Measurements from ENCODE around the gene DHFR. TPM values are rescaled to one million over a fixed set of nuclear protein-coding genes. Genes with fewer than 3 reads are reported as not detected.
"Not testable (repeated sequence)": the region's sequence is repeated elsewhere in the genome, so short reads cannot be mapped to it uniquely, and the experiment has no call there.

Gene DHFR
- total RNA-seq, 4 donors from 2014 or later: 5.6 to 12.8 (median 11.5) TPM

- intact Hi-C loops (cut with DNase I): no loop called here
- H3K4me3 ChIP-seq (replicated peaks in 1 of 3): no peak overlapping the region
- DNase-seq: no peak
- no peak overlapping the region for H3K27ac ChIP-seq
- no peaks in the 10 kb centered on the region for H3K4me1 ChIP-seq
- 92 to 93% methylated on average over 6 of the region's 6 CpGs for WGBS, 2 donors
- no peaks in the 10 kb centered on the region for H3K9me3 ChIP-seq
- H3K36me3 ChIP-seq: no peaks in the 10 kb centered on the region
- TF ChIP-seq POLR2A (IDR thresholded peaks at IDR 0.05) (no peak), CTCF (IDR thresholded peaks at IDR 0.05) (no peak)
- H3K27me3 ChIP-seq: no peaks in the 10 kb centered on the region
These were observed 70.0 kb downstream of the DHFR start for GRCh38 chr5:80584770-80585169.

GRCh38 chr5:80580291-80580690, 74.5 kb downstream of the DHFR start:
- DNase-seq; H3K4me3 ChIP-seq (replicated peaks in 1 of 3); intact Hi-C loops (cut with DNase I); H3K9me3 ChIP-seq; H3K36me3 ChIP-seq; H3K27me3 ChIP-seq; H3K4me1 ChIP-seq; H3K27ac ChIP-seq: not testable (repeated sequence)
- WGBS, 2 donors: 95 to 97% methylated on average over 3 of the region's 3 CpGs

- H3K27ac ChIP-seq: no peak overlapping the region
- TF ChIP-seq CTCF (IDR thresholded peaks at IDR 0.05) (no peak), POLR2A (IDR thresholded peaks at IDR 0.05) (no peak)
- no peaks in the 10 kb centered on the region for H3K4me1 ChIP-seq
- H3K9me3 ChIP-seq: no peaks in the 10 kb centered on the region
- DNase-seq: no peak
- WGBS, 2 donors: 93 to 96% methylated on average over 2 of the region's 2 CpGs
- H3K27me3 ChIP-seq: no peaks in the 10 kb centered on the region
- no peak overlapping the region for H3K4me3 ChIP-seq (replicated peaks in 1 of 3)
- intact Hi-C loops (cut with DNase I): no loop called here
- H3K36me3 ChIP-seq: no peaks in the 10 kb centered on the region
These were observed 75.7 kb downstream of the DHFR start for GRCh38 chr5:80579050-80579449.

GRCh38 chr5:80577707-80578106, 77.1 kb downstream of the DHFR start:
- Histone ChIP-seq H3K4me1 (no peaks in the 10 kb centered on the region), H3K4me3 (replicated peaks in 1 of 3) (no peak overlapping the region), H3K27me3 (no peaks in the 10 kb centered on the region), H3K36me3 (no peaks in the 10 kb centered on the region), H3K27ac (no peak overlapping the region), H3K9me3 (no peaks in the 10 kb centered on the region)
- intact Hi-C loops (cut with DNase I): no loop called here
- DNase-seq: no peak
- TF ChIP-seq POLR2A (IDR thresholded peaks at IDR 0.05): no peak
- no peak for TF ChIP-seq CTCF (IDR thresholded peaks at IDR 0.05)
- WGBS, 2 donors: 45 to 48% methylated on average over 5 of the region's 5 CpGs

- TF ChIP-seq POLR2A (IDR thresholded peaks at IDR 0.05) (no peak), CTCF (IDR thresholded peaks at IDR 0.05) (no peak)
- H3K4me1 ChIP-seq: no peaks in the 10 kb centered on the region
- H3K36me3 ChIP-seq: no peaks in the 10 kb centered on the region
- no peak overlapping the region for H3K4me3 ChIP-seq (replicated peaks in 1 of 3)
- H3K9me3 ChIP-seq: no peaks in the 10 kb centered on the region
- intact Hi-C loops (cut with DNase I): no loop called here
- no peaks in the 10 kb centered on the region for H3K27me3 ChIP-seq
- H3K27ac ChIP-seq: no peak overlapping the region
- 84 to 89% methylated on average over 5 of the region's 5 CpGs for WGBS, 2 donors
- DNase-seq: no peak
These were observed 78.4 kb downstream of the DHFR start for GRCh38 chr5:80576383-80576782.

Small RNA genes within 50 kb of the gene (small RNA-seq; reads per million reads assigned to genes)
- gene DBIP2 (not detected), gene MTRNR2L2 (not detected)

Other genes with a start within 250 kb of the DHFR start
- gene ZFYVE16, start 246.9 kb downstream of the DHFR start, total RNA-seq: 10 to 100 TPM; 31.8 to 64.7 (median 45.2) TPM
- 1 to 10 TPM; 2.6 to 8.1 (median 4.5) TPM for gene FAM151B, start 166.9 kb downstream of the DHFR start, total RNA-seq
- not detected for gene ANKRD34B, start 84.7 kb downstream of the DHFR start, total RNA-seq
- gene MSH3, start 331 bp downstream of the DHFR start, total RNA-seq: 10 to 100 TPM; 25.9 to 45.0 (median 26.1) TPM

Data from thyroid gland (tissue), 4 donors.